Stimulated activated CD8-positive, alpha-beta memory T cell treated with anti-CD3 and anti-CD28 coated beads, Interleukin-4, amount 100 ng/mL, for 24 hours (primary cell): ENCODE measurements around the gene TFDP2.
"Not testable (repeated sequence)": the region's sequence is repeated elsewhere in the genome, so short reads cannot be mapped to it uniquely, and the experiment has no call there.

Experiments
- DNase-seq: peaks from one replicate; pipeline ENCODE4 v3.0.0-alpha.2; 2020; ENCODE audit warnings: low read depth

TFDP2 gene

DNA sequence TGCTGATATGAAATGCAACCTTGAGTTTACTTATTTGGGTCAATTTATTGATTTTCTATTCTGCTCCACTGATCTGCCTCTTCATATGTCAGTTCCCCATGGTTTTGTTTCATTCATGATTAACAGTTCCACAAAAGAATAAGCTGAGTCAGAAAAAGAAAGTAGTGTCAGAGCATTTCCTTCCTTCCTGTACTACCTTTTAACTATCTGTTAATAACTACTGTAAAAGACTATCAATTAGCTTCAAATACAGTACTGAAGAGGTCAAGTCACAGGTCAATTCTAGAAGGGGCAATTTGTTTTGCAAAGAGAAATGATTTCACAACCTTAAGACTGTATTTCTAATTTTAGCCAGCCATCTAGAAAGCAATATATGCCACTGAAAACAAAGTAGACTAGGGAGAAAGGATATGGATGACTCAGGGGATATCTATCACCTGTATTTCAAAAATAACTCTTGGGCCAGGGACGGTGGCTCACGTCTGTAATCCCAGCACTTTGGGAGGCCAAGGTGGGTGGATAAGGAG is 129.5 kb downstream of the TFDP2 start:
- no peak for DNase-seq

DNA sequence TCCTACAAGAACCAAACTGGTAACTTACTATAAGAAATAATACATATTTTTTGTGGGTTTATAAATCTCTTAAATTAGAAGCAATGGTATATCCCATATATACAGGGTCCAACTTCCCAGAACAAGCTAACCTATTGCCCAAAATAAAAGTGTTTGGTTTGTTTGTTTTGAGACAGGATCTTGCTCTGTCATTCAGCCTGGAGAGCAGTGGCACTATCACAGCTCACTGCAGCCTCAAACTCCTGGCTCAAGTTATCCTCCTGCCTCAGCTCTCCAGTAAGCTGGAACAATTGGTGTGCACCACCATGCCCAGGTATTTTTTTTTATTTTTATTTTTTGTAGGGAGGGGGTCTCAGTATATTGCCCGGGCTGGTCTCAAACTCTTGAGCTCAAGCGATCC is 135.4 kb downstream of the TFDP2 start:
- DNase-seq = no peak

DNA sequence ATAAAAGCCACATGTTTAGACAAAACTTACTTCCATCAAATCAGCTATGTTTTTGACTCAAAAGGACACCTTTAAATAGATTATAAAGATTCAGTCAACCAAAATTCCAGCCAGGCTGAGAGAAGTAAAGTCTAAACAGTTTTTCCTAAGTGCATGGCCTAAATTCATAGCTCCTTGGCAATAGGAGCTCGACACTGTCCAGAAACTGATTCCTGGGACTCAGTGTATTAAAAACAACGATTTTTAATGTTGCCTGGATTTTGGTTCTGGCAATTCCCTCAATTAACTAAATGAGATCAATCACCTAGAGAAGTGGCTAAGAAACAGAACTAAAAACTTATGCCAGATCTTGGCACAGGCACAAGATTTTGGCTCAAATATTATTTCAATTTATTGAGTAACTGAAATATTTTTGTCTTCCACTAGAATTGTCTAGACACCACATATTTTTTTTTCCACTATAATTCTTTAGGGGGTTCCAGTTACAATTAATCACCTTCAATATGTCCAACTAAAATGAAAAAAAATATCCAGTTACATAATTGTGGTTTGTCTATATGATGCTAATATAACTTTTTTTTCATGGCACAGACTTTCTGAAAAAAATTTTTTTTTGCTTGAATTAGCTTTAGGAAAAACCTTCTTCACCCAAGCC is 135.9 kb downstream of the TFDP2 start:
- no peak for DNase-seq

DNA sequence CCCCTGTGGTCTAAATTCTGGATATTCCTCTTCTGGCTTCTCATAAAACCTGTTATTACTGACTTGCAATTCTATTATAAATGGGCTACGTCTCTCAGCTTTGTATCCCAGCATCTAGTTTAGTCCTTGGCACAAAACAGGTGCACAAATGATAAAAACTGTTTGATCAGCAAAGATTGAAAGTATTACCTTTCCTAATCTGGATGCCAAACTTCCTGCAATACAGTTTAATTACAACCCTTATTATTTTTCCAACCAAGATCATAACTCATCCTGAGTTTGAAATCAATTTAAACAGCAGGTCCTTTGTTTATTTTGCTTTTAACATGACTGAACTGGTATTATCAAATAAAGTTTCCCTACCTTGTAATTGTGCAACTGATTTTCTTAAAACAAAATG is 140.3 kb downstream of the TFDP2 start:
- no peak for DNase-seq

DNA sequence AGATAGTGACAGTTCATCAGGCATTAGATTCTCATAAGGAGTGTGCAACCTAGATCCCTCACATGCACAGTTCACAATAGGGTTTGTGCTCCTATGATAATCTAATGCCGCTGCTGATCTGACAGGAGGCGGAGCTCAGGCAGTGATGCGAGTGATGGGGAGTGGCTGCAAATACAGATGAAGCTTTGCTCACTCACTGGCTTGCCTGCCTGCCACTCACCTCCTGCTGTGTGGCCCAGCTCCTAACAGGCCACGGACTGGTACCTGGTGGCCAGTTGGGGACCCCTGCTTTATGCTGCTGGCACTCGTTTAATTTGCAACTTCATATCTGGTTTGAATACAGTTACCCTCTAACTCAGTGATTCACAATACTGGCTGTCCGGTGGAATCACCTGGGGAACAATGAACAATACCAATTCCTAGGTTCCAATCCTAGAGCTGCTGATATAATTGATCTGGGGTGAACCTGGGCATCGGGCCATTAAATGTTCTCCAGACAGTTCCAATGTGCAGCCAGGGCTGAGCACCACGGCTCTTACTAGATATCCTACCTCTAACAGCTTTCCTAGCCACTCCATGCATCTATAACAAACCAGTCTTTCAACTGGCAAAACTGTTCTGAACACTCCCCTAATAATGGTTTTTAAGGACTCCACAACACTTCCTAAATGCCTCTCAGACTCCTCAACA is 141.5 kb downstream of the TFDP2 start:
- no peak for DNase-seq

DNA sequence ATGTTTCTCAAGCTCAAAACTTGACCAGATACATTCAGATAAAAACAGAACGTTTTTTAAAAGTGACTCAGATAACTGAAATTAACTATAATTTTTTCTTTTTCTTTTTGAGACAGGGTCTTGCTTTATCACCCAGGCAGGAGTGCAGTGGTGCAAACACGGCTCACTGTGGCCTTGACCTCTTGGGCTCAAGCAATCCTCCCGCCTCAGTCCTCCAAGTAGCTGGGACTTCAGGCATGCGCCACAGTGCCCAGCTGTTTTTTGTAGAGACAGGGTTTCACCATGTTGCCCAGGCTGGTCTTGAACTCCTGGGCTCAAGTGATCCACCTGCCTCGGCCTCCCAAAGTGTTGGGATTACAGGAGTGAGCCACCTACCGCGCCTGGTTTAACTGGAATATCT is 144.4 kb downstream of the TFDP2 start:
- DNase-seq = not testable (repeated sequence)

DNA sequence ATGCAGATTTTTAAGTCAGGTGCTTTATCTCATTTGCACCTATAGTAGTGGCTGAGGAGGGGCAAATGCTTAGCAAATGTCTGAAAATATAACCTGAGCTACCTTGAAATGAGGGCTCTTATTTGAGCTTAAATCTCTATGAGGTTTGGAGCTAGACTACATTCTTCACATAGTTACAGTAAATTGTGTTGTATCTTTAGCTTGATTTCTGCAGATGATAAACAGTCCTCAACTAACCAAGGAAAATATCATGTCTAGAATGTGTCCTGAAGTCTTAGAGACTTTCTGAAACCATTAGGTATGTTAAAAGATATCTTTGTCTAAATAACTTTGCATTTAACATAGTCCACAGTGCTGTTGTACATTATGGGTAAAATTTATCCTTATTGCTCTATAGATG is 145.3 kb downstream of the TFDP2 start:
- DNase-seq = no peak

DNA sequence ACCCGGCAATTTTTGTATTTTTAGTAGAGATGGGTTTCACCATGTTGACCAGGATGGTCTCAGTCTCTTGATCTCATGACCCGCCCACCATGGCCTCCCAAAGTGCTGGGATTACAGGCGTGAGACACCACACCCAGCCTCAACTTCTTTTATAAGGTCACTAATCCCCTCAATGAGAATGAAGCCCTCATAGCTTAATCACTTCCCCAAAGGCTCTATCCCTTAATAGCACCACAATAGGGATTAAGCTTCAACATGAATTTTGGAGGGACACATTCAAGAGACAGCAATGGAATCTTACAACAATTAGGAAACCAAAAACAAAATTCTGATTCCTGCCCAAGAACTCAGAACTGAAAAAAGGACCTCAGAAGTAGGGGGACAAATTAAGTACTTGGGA is 146.1 kb downstream of the TFDP2 start:
- no peak for DNase-seq

DNA sequence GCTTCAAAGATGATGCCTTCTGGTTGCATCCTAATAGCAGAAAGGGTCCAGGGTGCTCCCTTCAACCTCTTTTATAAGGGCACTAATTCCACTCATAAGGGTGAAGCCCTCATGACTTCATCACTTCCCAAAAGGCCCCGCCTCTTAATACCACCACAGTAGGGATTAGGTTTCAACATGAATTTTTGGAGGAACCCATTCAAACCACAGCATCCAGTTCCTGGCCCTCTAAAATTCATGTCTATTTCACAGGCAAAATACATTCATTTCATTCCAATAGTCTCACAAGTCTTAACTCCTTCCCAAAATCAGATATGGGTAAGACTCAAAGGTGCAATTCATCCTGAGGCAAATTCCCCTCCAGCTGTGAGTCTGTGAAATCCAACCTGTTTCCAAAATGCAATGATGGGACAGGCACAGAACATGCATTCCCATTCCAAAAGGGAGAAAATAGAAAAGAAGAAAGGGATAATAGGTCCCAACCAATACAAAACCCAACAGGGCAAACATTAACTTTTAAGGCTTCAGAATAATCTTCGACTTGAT is 148.9 kb downstream of the TFDP2 start:
- no peak for DNase-seq

DNA sequence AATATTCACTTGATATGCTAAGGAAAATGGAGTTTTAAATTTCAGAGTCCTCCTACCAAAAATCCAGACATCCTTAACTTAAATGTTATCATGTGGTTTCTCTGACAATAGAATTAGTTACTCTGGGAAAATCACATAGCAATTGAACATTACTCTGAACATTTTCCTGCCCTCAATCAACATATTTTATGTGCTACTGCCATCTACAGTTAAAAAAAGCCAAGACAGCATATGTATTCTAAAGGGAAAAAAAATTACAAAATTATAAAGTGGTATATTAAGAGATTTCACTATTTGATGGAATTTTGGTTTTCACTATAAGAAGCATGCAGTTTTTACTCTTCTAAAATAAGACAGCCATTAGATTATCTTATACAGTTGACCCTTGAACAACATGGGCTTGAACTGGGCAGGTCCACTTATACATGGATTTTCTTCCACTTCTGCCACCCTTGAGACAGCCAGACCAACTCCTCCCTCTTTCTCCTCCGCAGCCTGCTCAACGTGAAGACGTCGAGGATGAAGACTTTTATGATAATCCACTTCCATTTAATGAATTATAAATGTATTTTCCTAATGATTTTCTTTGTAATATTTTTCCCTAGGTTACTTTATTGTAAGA is 150.6 kb downstream of the TFDP2 start:
- no peak for DNase-seq

DNA sequence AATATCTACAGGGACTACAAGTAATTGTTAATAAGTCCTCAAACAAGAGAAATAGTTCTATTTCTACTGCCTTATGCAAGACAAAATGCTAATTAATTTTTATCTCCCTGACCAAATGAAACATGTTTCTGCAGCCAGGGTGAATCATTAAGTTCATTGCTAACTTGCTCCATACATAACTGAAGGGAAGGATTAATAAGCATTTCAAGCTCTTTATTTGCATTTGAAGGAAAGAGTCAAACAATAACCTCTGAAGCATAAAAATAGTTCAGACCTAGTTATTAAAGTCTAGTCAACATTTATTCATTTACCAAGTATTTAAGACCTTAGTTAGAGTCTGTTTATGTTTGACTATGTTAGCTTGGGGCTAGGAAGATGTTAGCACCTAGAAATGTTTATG is 152.9 kb downstream of the TFDP2 start:
- no peak for DNase-seq

DNA sequence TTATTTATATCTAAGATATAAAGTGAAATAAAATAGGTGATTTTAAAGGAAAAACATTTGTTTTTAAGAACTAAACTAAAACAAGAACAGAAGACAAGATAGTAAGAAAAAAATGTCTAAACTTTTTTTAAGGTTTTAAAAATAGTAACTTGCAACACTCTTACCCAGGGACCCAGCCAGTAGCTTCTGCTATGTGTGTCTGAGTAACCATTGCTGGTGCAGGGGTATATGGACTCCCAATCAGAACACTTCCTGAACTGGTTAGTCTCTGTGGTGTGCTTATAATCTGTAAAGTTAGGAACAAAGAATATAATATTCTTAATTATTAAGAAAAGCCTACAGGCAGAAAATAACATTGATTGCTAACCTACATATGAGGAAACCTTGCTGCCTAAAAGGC is 154.5 kb downstream of the TFDP2 start:
- no peak for DNase-seq

DNA sequence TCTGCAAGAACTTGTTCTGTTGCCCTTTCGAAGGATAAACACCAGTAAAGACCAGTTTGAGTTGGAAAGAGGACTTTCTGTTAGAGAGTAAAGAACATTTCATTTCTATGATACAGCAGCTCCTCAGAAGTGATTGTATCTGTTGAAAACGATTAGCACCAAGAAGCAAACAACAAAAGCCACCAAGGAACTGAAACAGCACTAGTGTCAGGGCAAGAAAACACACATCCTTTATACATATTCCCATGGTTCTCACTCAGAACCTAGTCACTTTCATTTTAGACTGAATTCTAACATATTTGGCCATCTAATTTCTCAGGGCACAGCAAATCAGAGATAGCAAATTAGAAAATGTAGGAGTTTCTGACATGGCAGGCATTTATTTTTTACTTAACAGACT is 156.8 kb downstream of the TFDP2 start:
- no peak for DNase-seq

DNA sequence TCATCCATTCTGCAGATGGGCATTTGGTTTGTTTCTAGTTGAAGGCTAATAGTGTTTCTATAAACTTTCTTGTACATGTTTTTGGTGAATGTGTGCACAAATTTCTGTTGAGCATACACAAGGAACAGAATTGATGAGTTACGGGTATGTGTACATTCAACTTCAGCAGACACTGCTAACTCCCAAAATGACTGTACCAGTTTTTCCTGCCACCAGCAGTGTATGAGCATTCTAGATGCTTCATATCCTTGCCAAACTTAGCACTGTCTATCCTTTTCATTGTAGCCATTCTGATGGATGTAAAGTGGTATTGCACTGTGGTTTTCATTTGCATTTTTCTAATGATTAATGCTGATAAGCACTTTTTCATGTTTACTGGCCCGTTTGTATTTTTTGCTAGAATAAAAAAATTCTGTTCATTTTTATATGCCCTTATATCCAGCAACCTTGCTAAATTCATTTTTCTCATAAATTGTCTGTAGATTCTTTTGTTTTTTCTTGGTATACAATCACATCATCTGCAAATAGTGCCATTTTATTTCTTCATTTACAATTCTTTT is 162.7 kb downstream of the TFDP2 start:
- no peak for DNase-seq

DNA sequence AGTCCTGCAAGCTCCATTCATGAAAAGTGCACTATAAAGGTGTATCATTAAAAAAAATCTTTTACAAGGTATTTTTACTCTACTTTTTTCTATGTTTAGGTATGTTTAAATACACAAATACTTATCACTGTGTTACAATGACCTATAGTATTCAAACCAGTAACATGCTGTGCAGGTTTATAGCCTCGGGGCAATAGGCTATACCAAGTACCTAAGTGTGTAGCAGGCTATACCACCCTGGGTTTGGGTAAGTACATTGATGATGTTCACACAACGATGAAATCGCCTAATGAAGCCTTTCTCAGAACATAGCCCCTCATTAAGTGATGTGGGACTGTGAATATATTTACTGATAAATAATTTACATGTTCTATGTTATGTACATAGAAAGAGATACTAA is 168.3 kb downstream of the TFDP2 start:
- no peak for DNase-seq

DNA sequence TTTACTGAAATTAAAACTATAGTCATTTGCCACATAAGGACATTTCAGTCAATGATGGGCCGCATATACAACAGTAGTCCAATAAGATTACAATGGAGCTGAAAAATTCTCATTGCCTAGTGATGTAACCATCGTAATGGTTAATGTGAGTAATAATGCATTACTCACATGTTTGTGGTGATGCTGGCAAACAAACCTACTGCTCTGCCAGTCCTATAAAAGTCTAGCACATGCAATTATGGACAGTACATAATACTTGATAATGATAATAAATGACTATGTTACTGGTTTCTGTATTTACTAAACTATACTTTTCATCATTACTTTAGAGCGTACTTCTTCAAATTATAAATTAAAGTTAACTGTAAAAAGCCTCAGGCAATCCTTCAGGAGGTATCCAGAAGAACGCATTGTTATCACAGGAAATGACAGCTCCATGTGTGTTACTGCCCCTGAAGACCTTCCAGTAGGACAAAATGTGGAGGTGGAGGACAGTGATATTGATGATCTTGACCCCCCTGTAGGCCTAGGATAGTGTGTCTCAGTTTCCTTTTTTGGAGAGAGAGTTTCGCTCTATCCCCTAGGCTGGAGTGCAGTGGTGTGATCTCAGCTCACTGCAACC is 170.2 kb downstream of the TFDP2 start:
- DNase-seq = no peak

DNA sequence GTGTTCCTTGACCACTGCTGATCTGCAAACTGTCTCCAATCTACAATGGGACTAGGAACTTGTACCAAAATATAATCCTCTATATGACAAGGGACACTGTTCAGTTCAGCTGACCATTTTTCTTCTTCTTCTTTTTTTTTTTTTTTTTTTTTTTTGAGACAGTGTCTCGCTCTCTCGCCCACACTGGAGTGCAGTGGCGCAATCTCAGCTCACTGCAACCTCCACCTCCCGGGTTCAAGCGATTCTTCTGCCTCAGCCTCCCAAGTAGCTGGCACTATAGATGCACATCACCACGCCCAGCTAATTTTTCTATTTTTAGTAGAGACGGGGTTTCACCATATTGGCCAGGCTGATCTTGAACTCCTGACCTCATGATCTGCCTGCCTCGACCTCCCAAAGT is 174.6 kb downstream of the TFDP2 start:
- DNase-seq = not testable (repeated sequence)

DNA sequence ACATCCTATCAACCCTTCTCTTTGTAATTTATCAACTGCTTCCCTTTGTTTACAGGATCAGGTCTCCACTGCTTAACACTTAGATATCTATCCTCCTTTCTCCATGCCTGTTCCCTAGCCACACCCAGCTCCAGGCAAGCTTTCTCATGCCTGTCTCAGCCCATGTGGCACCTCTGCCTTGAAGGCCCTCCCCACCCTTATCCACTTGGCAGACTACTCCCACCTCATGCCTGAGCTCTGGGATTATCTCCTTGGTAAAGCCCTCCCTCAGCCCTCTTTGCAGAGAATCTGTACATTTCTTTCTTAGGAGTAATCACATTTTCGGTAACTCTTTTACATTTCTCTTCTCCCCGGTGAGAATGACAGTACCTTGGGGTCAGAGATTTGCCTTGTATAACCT is 176.9 kb downstream of the TFDP2 start:
- DNase-seq = no peak

DNA sequence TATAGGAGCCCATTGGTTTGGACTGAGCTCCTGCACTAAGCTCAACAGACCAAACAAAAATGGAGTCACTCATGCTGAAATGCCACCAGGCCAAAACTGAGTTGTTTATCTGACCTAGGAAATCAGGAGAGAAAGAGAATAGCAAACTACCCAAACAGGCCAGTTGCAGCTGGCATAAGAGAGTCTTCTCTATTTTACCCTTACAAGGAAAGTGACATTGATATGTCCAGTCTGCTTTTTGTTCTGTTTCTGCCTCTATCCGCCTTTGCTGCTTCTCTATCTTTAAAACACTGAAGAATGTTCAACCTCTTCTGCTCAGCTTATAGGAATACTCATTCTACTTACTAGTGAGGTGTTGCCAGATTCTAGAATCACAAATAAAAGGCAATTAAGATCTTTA is 177.8 kb downstream of the TFDP2 start:
- no peak for DNase-seq

DNA sequence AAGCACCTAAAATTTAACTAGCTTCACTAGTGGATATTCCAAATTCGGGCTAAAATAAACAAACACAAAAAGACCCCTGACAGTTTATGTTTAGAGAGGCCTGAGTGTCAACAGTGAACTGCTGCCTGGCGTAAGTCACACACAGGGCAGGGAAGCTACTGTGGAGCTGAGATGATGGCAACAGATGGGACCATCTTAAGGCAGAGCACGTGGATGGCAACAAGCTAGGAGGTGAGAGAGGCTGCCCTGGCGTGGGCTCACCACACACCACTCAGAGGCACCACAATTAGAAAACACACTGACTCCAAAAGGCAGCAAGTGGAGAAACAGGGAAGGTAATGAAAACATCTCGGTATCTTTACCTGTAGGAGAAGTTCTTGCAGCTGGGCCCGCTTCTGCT is 179.6 kb downstream of the TFDP2 start:
- no peak for DNase-seq

DNA sequence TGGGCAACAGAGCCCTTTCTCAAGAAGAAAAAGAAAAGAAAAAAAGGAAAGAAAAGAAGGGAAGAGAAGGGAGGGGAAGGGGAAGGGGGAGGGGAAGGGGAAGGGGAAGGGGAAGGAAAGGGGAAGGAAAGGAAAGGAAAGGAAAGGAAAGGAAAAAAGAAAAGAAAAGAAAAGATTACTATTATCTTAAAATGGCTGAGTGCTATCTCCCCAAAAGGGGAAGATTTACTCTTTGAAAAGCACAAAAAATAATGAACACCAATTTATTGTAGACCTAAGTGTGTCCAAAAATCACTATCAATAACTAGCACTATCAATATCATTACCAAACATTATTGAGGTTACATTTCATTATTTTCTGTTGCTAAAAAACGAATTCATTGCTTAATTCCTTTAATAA is 183.9 kb downstream of the TFDP2 start:
- DNase-seq = no peak

DNA sequence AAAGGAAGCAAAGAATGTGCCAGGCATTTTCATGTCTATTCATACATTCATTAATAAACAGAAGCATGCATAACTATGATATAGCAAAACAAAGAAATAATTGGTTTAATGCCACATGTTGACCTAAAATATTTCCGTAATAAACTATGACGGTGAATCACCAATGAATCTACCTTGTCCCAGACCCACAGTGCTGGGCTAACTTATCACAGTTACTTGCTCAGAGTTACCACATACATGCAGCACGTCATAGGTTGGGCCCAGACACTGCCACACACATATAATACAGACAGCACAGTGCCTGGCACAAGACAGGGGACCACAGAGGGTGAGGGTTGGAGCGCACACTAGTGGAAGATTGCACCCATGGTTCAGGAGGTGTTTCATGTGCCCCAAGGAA is 186.0 kb downstream of the TFDP2 start:
- DNase-seq = no peak
